PFSK-1 (cell line): ENCODE results near the gene SCAMP3.

ENCODE experiments used
- FOXP2 ChIP-seq: optimal IDR thresholded peaks from 2 replicates; pipeline ENCODE3; 2011; ENCODE audit warnings: borderline replicate concordance, control low read depth, inconsistent platforms; ENCODE audit not compliant: insufficient read depth; ENCODE audit errors: extremely low read length, extremely low read depth
- POLR2AphosphoS5 ChIP-seq: IDR thresholded peaks from 2 replicates; pipeline ENCODE4 v1.6.1; 2012; ENCODE audit warnings: low read depth, mild to moderate bottlenecking, control low read depth, low read length, moderate library complexity
- REST ChIP-seq, 2 experiments: IDR thresholded peaks; 2 replicates each; pipeline versions ENCODE4 v1.6.1 to v1.8.0; 2011 to 2012; ENCODE audit warnings: low read depth in 2 of 2, low read length in 2 of 2, control low read depth in 1 of 2, inconsistent platforms in 1 of 2, mild to moderate bottlenecking in 1 of 2, moderate library complexity in 1 of 2; ENCODE audit not compliant: insufficient read depth in 1 of 2
- SIN3A ChIP-seq: IDR thresholded peaks from 2 replicates; pipeline ENCODE4 v1.6.1; 2012; ENCODE audit warnings: mild to moderate bottlenecking, low read length, moderate library complexity, borderline replicate concordance; ENCODE audit not compliant: insufficient read depth
- TAF1 ChIP-seq: IDR thresholded peaks from 2 replicates; pipeline ENCODE4 v1.6.1; 2012; ENCODE audit warnings: low read length, control low read depth, borderline replicate concordance; ENCODE audit not compliant: insufficient read depth

SCAMP3 gene

GRCh38 chr1:155305881-155306391 is 43.8 kb upstream of the SCAMP3 start:
- TF ChIP-seq POLR2AphosphoS5 (no peak), REST (IDR thresholded peaks at IDR 0.05; ENCODE audit: insufficient read depth in 1 of 2, low read depth in 2 of 2, low read length in 2 of 2) (no peak)

- TF ChIP-seq REST (IDR thresholded peaks at IDR 0.05; ENCODE audit: insufficient read depth in 1 of 2, low read depth in 2 of 2, low read length in 2 of 2) = no peak
- no peak for TF ChIP-seq TAF1
- TF ChIP-seq POLR2AphosphoS5 = no peak
- TF ChIP-seq SIN3A = no peak
- no peak for TF ChIP-seq FOXP2
Observed at GRCh38 chr1:155304558-155305063, 42.5 kb upstream of the SCAMP3 start.

- TF ChIP-seq TAF1 (no peak), REST (IDR thresholded peaks at IDR 0.05; ENCODE audit: insufficient read depth in 1 of 2, low read depth in 2 of 2, low read length in 2 of 2) (no peak), SIN3A (no peak), POLR2AphosphoS5 (no peak), FOXP2 (no peak)
Observed at GRCh38 chr1:155301342-155301841, 39.2 kb upstream of the SCAMP3 start, which contains the start of gene PKLR. Gene PKLR (minus strand): TSS chr1:155301438. CDS start chr1:155301395, 43 bp downstream.

- no peak for TF ChIP-seq POLR2AphosphoS5
- no peak for TF ChIP-seq SIN3A
- no peak for TF ChIP-seq REST (IDR thresholded peaks at IDR 0.05; ENCODE audit: insufficient read depth in 1 of 2, low read depth in 2 of 2, low read length in 2 of 2)
- TF ChIP-seq TAF1 = no peak
- no peak for TF ChIP-seq FOXP2
Observed at GRCh38 chr1:155300553-155301329, 38.6 kb upstream of the SCAMP3 start.
